ENCODE results near the gene WTIP.
A peak's percentile ranks its signal among the peaks of the same experiment; 100 is the strongest.
"Not testable (repeated sequence)": the region's sequence is repeated elsewhere in the genome, so short reads cannot be mapped to it uniquely, and the experiment has no call there.

WTIP gene

DNA sequence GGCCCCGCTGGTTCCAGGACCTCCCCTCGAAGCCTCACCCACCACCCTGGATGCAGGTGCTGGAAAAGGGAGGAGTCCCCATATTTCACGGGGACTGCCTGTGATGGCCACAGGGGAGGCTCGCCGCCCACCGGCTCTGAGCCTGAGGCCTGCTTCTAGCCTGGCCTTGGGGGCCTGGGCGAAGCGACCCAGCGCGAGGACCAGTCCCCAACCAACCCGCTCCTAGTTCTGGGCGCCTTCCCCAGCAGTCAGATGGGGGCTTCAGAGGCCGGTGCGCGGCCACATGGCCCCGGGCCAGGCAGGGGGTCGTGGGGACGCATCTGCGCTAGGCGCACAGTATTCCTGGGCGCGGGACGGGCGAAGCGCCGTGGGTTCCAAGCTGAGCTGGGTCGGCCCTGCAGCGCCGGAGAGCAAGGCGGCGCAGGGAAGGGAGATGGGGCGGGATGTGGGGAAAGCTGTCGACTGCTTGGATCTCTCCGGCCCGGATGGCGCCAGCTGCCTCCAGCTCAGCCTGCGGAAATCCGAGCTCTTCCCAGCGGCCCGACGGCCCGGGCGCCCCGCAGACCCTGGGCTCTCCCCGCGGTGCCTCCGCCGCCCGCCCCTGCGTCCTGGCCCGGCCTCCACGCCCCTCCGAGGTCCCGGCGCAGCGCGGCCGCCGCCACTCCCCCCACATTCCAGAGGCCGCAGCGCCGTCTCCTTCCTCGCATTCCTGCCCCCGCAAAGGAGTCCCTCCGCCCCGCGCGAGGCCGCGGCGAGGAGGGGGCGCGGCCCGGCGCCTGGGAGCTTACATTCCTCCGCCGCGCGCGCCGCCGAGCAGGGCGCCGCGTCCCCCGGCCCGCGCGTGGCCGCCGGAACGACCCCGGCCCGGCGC lies at the start of gene WTIP:
Gene WTIP, plus strand, starts transcription at position 788 of the 871 bp plus-strand sequence. CDS start 217 bp downstream, outside the sequence.
- DNase-seq, result no peak

DNA sequence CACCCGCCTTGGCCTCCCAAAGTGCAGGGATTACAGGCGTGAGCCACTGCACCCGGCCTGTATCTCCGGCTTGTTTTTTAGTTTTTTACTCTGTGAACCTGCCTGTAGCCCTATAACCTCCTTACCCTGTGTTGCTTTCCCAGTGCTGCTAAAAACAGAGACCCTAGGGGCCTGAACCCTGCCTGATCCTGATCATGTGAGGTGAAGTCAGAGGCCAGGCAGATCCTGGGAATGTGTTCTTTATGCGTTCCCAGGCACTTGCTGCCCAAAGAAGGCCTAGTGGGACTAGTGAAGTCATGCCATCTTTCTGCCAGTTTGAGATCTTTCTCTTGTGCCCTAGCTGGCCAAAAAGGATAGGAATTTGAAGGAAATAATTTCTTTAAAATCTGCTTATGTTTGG lies 48.8 kb upstream of the WTIP start:
- DNase-seq, result no peak

DNA sequence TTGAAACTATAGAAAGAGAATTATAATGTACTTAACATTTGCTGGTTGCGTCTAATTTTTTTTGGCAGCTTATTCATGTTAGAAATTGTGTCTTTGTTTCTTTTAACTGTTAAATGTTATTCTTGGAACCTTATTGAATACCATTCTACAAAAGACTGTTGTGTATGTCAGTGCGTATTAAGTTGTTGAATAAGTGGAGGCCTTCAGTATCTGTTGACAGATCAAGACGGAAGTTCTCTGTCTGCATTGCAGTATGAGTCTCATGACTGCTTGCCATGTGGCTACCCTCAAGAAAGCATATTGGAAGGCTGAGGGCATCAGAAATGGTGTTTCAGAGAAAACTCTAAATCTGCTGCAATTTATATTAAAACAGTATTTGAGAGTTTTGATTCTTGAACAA lies 44.8 kb upstream of the WTIP start:
- DNase-seq, result no peak

DNA sequence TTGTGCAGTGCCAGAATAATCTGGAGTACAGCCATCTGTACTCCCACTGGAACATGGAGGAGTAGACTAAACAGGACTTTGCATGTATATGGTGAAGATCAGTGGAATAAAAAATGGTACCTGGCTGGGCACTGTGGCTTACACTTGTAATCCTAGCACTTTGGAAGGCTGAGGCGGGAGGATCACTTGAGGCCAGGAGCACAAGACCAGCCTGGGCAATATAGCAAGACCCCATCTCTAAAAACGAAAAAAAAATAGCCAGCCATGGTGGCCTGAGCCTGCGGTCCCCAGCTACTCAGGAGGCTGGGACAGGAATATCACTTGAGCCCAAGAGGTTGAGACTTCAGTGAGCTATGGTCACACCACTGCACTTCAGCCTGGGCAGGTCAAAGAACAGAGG lies 33.4 kb upstream of the WTIP start:
- no peak for DNase-seq

DNA sequence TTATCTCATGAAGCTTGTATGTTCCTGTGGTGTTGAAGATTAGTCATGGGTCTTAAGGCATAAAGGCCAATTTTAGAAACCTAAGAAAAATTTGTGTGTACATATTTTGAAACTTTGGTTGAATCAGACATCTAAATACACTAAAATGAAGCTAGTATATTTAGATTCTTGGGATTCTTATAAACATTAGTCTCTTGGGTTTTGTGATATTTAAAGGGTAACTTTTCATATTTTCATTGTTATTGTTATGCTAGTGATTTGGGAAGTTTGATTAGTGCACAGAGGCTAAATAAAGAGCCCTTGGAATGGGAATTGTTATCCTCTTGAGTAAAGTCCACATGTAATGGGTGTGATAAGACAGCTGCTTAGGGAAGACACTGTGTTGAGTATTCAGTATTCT lies 28.8 kb upstream of the WTIP start:
- no peak for DNase-seq

DNA sequence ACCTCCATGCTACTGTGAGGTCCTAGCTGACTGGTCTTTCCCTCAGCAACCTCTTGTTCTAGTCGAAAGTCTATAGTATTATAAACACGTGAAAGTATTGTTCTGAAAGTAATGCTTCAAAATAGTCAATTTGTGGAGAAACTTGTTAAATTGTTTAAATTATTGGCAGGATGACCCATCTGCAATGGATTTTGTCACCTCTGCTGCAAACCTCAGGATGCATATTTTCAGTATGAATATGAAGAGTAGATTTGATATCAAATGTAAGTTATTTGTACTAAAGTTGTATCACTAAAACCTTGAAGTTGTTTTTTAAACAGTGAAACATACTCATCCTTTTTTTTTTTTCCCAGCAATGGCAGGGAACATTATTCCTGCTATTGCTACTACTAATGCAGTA lies 27.5 kb upstream of the WTIP start:
- no peak for DNase-seq

DNA sequence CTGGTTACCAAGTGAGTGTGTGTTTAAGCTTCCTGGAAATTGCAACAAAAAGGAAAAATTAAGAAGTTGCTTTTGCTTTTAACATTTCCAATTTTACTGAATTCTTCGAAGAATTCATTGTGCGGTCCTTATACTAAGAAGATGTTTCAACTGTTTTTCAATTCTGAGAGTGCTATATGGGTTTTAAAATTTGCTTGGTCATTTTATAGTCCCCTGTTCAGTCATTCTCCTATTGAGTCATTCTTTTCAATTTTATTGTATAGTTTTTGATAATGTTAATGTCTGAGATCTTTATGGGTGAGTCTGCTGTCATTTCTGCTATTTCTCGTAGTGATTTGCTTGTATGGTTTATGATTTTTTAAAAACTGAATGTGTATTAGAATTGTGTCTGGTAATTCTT lies 26.9 kb upstream of the WTIP start:
- no peak for DNase-seq

DNA sequence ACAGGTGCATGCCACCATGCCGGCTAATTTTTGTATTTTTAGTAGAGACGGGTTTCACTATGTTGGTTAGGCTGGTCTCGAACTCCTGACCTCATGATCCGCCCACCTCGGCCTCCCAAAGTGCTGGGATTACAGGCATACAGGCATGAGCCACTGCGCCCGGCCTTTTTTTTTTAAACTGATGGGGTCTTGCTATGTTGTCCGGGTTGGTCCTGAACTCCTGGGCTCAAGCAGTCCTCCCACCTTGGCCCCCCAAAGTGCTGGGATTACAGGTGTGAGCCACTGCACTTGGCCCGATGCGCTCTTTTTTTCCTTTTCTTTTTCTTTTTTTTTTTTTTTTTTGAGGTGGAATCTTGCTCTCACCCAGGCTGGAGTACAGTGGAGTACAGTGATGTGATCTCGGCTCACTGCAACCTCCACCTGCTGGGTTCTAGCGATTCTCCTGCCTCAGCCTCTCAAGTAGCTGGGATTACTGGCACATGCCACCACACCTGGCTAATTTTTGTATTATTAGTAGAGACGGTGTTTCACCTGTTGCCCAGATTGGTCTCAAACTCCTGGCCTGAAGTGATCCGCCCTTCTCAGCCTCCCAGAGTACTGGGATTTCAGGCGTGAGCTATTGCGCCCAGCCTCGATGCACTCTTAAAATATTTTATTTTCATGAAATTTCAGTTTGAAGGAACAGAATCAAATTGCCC lies 25.6 kb upstream of the WTIP start:
- not testable (repeated sequence) for DNase-seq

DNA sequence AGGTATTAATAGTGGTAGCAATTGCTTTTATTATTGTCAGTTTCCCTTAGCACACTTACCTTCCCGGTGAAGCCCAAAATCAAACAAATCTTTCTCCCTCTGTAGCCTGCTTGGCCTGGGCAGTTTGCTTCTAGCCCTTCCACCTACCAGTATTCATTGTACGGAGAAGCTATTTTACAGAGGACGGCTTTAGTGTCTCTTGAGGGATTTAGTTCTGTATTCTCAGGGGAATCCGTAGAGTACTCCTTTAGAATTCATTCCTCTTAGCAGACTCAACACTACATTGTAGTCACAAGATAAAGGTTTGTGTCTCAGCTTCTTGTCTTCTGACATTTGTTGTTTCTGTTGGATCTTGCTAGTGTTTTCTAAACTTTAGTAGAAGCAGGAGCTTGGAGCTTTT lies 24.1 kb upstream of the WTIP start:
- DNase-seq, result no peak

DNA sequence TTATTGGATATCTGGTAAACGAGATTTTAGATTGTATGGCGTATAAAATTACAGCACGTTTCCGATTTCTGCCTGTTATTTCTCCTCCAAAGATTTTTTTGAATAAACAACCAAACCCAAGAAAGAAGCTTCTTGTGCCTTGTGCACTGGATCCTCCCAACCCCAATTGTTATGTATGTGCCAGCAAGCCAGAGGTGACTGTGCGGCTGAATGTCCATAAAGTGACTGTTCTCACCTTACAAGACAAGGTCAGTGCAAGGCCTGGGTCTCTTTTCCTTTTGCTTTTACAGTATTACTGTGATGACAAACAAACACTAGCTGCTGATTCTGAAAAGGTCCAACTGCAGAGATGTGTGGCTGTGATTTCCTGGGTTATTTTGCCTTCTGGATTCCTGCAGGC lies 22.9 kb upstream of the WTIP start:
- no peak for DNase-seq

DNA sequence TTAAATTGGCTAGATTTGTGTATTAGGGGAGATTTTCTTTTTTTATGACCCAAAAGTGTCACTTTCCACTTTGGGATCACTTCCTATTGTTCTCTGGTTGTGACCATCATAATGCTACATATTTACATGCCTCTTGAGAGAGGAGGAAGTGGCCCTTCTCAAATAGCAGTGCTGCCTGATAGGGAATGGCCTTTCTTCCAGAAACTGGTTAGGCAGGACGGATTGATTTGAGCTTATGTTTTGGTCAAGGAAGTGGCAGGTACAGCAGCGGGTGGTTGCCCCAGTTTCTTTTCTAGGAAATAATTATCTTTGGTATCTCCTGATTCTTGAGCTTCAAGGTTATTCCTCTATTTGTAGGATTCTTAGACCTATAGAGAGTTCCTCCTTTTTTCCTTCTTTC lies 21.9 kb upstream of the WTIP start:
- no peak for DNase-seq

DNA sequence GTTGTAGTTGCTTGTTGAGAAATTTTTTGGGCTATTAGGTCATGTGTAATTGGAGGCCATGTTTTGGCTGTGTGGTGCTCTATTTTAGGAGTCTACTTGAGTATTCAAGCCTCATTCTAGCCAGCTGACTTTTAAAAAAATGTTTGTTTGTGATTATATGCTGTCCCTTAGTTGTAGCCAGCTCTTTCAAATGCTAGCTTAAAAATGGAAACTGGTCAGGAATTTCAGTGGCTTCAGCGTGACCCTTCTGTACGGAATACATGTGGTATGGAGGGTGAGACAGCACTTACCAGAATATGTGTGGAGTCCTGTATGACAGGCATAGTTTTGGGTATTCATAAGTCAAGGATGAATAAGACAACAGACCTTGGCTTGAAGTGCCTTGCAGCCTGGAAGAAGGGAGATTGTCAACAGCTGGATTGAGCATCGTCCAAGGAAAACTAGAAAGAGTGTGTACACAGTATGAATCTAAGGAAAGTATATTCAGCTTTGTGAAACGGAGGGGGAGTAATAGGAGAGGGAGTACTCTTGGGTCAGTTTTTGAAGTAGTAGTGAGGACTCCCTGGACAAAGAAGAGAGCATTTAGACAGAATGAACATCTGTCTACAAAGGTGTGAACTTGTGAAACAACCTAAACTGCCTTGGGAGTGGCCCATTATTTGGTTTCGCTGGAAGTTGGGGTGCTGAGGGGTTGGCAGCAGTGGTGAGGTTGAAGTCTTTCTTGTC lies 20.0 kb upstream of the WTIP start:
- no peak for DNase-seq

DNA sequence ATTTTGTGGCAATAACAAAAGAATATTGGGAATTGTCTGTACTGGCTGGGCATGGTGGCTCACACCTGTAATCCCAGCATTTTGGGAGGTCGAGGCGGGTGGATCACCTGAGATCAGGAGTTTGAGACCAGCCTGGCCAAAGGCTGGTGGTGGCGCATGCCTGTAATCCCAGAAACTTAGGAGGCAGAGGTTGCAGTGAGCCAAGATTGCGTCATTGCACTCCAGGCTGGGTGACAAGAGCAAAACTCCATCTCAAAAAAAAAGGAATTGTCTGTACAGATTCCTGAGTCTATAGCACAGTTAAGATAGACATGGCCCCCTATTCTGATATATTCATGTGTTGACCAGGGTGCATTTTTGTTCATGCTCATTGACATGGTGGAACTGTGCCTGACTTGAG lies 16.8 kb upstream of the WTIP start:
- DNase-seq, result not testable (repeated sequence)

DNA sequence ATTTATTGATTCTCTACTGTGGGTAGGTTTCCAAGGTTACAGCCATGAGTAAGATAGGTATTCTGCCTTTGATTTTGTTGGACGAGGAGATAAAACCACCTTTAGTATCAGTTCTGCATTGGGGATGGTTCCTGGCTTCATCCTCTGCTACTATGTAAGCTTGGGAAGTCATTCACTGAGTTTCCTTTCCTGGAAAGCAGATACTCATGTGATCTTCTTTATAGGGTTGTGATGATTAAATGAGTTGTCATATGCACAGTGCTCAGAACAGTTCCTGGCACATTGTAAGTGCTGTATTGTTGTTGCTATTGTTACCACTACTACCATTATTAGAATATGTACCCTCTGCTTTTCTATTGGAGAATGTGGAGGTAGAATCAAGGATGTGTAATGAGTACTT lies 13.1 kb upstream of the WTIP start:
- DNase-seq, result no peak

DNA sequence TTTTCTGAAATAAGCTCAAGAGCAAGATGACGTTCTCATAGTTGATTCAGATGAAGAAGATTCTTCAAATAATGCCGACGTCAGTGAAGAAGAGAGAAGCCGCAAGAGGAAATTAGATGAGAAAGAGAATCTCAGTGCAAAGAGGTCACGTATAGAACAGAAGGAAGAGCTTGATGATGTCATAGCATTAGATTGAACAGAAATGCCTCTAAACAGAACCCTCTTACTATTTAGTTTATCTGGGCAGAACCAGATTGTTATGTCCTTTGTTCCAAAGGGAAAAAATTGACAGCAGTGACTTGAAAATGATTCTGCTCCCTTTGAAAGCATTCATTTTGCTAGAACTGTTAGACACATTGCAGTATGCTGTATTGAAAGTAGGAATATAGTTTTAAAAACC lies 12.5 kb upstream of the WTIP start:
- not testable (repeated sequence) for DNase-seq

DNA sequence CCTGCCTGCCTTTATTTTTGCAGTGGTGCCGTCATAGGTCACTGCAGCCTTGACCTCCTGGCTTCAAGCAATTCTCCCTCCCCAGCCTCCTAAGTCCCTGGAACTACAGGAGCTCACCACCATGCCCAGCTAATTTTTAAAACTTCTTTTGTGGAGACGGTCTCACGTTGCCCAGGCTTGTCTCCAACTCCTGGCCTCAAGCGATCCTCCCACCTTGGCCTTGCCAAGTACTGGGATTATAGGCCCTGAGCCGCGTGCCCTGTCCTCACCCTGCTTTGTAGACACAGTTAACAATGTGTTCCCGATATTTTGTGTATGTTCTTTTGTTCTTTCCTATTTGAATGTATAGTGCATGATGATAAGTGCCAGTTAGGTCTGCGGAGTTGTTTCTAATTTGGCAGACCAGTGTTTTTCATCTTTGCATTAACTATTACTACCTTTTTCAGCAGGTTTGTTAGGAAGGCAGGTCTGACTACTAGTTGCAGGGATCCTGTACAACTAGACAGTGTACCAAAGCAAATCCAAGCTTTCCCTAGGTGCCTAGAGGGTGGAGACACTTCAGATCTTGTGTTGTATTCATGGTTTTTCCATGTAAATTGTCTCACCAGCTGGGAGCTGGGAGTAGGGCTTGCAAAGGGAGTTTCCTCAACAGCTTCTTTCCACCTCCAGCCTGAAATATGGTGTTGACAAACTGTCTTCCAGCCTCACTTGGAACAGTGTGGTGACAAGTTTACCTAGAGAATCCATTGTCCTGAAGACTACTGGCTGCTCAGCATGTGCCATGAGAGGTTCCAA lies 9.5 kb upstream of the WTIP start:
- DNase-seq, result no peak

DNA sequence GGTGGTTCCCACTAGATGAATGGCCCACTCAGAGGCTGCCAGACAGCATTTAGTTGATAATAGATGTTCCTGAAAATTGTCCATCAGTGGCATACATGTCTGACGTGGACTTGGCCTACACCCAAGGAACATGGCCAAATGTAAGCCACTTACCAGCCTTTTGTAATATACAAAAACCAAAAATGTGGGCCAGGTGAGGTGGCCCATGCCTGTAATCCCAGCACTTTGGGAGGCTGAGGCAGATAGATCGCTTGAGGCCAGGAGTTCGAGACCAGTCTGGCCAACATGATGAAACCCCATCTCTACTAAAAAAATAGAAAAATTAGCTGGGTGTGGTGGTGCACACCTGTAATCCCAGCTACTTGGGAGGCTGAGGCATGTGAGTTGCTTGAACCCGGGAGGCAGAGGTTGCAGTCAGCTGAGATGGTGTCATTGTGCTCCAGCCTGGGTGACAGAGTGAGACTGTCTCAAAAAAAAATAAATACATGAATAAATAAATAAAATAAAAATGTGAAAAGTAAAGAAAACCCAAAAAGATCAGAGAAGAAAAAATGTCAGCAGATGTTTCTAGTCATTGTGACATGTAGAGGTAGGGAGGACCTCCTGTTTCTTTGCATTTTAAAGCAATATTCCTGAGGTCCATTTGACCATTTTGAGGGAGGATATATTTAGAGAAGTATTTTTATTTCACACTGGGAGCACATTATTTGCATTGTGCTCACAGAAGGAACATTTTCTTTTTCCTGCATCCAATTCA lies 7.1 kb upstream of the WTIP start:
- DNase-seq, result no peak

DNA sequence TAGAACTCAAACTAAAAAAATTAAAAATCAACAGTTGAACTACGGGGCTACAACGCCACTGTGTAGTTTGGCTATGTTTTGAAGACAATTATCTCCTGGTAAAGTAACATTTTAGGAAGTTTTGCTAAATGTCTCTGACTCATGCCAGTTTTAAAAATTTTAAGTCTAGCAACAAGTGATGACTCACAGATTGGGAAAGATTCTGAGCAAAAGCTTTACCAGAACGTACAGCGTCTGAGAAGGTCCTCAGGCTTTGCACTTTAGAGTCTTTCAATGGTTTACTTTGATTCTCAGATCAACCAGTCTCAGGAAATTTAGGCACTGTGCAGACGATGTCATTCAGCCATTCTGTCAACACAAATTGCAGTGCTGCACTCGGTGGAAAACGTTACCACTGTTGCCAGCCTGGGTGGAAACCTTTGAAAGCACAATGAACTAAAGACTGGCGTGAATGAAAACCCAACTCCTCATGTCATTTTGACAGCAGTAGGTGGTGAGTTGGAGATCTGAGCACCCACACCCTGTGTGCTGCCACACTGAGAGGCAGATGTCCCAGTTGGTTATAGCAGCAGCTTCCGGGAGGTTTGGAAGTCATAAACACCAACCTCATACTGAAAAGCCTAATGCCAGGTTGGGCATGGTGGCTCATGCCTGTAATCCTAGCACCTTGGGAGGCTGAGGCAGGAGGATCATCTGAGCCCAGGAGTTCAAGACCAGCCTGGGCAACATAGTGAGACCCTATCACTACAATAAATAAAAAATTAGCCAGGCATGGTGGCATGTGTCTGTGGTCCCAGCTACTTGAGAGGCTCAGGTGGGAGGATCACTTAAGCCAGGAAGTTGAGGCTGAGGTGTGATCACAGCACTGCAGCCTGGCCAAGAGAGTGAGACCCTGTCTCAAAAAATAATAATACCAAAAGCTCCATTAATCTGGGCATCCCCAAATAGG lies 6.3 kb upstream of the WTIP start:
- peak; percentile 42 for DNase-seq

DNA sequence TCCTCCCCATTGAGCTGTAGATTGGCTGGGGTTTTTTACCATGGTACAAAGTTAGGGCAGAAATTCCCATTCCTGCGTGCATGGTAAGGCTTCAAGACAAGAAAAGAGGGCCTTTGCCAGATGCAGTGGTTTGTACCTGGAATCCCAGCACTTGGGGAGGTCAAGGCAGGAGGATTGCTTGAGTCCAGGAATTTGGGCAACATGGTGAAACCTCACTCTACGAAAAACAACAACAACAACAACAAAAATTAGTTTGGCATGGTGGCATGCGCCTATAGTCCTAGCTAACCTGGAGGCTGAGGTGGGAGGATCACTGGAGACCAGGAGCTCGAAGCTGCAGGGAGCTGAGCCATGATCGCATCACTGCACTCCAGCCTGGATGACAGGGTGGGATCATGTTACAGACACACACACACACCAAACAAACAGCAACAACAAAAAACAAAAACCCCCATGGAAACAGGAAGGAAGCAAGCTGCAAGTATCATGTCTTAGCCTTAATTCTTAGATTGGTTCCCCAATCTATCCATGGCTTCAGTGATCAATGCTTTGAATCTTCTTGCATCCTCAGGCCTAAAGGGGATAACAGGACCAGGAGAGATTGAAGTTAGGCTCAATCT lies 5.5 kb upstream of the WTIP start:
- DNase-seq, result no peak

DNA sequence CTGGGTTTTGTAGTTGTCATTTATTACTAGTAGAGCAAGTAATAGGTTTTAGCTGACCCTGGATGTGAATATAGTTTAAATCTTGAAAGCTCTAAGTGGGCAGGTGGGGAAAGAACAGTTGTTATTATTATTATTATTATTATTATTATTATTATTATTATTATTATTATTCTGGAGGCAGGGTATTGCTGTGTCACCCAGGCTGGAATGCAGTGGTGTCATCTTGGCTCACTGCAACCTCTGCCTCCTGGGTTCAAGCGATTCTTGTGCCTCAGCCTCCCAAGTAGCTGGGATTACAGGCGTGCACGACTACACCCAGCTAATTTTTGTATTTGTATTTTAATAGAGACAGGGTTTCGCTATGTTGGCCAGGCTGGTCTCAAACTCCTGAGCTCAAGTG lies 3.1 kb upstream of the WTIP start:
- not testable (repeated sequence) for DNase-seq
